ENCODE measurements around the gene ZNF816.
"Not testable (repeated sequence)": the region's sequence is repeated elsewhere in the genome, so short reads cannot be mapped to it uniquely, and the experiment has no call there.

Gene ZNF816

DNA sequence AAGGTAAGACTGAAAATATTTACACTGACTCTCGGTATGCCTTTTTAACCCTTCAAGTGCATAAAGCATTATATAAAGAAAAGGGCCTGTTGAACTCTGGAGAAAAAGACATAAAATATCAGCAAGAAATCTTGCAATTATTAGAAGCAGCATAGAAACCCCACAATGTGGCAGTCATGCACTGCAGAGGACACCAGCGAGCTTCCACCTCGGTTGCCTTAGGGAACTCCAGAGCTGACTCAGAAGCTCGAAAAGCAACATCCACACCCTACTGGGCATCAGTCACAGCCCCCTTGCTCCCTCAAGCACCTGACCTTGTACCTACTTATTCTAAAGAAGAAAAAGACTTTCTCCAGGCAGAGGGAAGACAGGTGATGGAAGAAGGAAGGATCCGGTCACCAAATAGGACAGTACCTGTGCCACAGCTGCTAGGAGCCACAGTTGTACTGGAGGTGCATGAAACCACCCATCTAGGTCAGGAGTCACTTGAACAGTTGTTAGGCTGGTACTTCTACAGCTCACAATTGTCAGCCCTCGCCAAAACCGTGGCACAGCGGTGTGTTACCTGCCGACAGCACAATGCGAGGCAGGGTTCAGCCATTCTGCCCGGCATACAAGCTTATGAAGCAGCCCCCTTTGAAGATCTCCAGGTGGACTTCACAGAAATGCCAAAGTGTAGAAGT is 2.9 kb downstream of the ZNF816 start:
- no peak for DNase-seq (ENCODE audit: low read depth)

DNA sequence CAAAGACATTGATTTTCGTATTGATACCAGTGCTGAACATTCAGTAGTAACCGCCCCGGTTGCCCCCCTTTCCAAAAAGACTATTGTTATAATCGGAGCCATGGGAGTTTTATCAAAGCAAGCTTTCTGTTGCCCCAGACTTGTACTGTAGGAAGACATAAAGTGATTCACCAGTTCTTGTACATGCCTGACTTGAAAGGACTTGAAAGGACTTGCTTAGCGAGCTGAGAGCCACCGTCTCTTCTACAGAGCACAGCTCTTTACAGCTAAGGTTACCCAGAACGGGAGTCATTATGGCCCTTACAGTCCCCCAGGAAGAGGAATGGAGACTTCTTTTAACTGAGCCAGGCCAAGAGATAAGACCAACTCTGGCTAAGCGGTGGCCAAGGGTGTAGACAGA is 5.1 kb downstream of the ZNF816 start:
- DNase-seq (ENCODE audit: low read depth), result no peak

- DNase-seq (ENCODE audit: low read depth), result no peak
These were observed 5.8 kb downstream of the ZNF816 start for GRCh38 chr19:52956917-52957316.

DNA sequence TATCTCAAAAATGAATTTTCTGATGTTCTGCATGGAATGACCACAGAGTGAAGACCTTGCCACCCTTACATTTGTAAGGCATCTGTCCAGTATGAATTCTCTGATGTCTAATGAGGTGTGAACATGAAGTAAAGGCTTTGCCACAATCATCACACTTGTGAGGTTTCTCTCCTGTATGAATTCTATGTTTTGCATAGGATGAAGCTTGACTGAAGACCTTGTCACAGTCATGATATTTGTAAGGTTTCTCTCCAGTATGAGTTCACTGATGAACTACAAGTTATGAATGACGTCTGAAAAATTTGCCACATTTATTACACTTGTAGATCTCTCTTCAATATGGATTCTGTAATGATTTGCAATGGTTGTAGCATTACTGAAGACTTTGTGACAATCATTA is 13.3 kb downstream of the ZNF816 start:
- DNase-seq (ENCODE audit: low read depth), result no peak

DNA sequence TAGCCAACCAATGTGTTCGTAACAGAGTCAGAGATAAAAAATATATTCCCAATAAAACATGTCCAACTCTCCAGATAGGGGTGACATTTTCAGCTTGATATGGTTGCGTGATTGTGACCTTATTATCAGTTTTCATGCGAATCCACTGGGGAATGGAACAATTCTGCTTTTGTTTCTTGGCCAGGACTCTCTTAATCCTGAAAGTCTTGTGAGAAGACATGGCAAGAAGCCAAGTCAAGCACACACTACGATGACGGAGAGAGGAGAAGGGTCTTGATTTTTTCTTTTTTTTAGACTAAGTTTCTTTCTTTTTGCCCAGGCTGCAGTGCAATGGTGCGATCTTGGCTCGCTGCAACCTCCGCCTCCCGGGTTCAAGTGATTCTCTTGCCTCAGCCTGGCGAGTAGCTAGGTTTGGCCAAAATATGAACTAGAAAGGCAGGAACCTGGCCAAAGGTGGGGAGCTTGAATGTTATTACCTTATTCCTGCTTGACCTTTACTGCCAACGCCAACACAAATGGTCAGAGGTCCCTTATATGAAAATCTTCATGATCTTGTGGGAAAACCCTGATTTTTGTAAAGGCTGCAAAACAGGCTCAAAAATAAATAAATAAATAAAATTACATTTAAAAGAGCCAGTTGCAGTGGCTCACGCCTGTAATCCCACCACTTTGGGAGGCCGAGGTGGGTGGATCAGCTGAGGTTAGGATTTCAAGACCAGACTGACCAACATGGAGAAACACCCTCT is 14.5 kb downstream of the ZNF816 start:
- DNase-seq (ENCODE audit: low read depth), result no peak

DNA sequence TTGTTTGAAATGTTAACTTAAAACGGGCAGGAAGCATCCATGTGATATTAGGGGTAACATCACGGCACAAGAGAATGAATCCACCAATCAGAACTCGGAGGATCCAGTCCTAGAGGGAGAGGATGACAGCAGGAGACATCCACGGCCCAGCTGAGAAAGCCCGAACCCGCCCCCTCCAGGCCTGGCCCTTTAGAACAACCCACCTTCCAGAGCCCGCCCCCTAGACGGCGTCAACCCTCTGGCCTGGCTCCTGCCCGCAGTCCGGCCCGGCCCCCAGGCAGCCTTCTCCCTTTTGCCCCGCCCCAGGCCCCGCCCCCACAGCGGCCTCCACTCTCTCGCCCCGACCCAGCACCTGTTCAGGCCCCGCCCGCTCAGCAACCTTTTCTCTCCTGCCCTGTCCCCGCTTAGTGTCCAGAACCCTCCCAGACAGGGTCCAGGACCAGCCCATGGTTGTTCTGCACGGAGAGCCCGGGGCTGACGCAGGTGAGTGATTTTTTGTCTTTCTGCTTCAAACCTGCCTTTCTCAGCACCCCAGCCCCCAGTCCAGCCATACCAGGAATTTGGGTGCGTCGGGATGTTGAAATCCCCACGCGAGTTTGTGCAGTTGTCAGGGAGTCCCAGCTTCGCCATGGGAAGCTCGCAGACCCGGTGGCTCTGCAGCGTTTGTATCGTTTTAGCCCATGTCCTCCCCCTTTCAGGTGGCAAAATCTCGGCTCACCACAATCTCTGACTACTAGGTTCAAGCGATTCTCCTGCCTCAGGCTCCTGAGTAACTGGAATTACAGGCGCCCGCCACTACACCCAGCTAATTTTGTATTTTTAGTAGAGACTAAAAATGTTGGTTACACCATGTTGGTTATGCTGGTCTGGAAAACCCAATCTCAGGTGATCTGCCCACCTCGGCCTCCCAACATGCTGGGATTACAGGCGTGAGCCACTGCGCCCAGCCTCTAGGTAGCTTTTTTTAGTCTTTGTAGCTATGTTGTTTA is 16.1 kb downstream of the ZNF816 start:
- DNase-seq (ENCODE audit: low read depth), result no peak

DNA sequence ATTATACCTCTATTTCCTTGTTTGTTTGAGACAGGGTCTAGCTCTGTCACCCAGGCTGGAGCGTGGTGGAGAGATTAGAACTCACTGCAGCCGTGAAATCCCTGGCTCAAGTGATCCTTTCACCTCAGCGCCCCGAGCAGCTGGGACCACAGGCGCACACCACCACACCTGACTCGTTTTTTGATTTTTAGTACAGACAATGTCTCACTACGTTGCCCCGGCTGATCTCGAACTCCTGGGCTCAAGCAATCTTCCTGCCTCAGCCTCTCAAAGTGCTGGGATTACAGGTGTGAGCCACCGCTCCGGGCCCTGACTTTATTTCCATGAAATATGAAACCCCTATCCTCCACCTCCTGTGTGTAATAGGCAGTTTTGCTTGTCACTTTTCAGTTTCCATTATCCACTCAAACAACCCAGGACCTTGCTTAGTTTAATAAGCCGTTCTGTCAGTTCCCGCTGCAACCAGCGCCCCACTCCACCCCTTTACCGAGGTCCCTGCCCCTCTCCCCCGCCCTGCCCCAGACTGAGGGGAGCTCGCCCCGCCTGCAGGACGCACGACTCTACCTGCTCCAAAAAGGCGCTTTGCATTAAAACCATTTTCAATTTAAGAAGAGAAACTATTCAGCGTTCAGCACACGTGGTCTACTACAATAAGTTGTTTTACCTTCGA is 16.9 kb downstream of the ZNF816 start:
- no peak for DNase-seq (ENCODE audit: low read depth)

- DNase-seq (ENCODE audit: low read depth), result not testable (repeated sequence)
These were observed 17.8 kb downstream of the ZNF816 start for GRCh38 chr19:52944703-52945493.

- no peak for DNase-seq (ENCODE audit: low read depth)
These were observed 18.6 kb downstream of the ZNF816 start for GRCh38 chr19:52943884-52944643.

GRCh38 chr19:52943134-52943883 is 19.4 kb downstream of the ZNF816 start:
- no peak for DNase-seq (ENCODE audit: low read depth)

DNA sequence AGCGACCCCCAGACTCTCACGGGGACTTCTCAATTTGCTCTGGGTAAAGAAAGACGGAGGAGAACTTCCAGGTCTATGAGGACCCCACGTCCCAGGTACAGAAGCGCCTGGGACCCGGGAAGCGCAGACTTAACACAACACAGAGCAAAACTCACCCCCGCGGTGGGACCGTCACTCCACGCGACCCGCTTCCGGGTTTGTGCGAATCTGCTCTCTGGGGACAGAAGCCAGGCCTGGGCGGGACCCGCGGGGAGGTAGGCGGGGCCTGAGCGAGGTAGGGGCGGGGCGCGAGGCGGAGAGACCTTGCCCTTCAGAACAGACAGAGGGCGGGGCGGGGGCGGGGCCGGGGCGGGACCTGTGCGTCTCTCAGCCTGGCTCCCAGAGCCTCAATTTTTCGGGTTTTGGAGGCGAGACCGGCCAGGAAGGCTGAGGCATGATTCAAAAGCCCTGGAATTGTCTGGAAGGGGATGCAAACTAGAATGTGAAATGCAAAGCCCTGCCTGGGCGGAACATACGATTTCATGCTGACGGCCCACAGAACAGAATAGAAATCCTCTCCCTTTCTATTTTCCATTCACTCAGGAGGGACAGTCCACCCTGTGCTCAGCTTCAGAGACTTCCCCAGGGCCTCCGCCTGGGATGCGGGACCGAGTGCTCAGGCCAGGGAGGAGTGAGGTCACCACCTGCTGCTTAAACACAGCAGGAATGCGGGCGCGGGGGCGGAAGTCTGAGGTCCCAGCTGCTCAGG is 20.1 kb downstream of the ZNF816 start:
- DNase-seq (ENCODE audit: low read depth), result peak; percentile 91

- no peak for DNase-seq (ENCODE audit: low read depth)
These were observed 20.7 kb downstream of the ZNF816 start for GRCh38 chr19:52941941-52942385.

DNA sequence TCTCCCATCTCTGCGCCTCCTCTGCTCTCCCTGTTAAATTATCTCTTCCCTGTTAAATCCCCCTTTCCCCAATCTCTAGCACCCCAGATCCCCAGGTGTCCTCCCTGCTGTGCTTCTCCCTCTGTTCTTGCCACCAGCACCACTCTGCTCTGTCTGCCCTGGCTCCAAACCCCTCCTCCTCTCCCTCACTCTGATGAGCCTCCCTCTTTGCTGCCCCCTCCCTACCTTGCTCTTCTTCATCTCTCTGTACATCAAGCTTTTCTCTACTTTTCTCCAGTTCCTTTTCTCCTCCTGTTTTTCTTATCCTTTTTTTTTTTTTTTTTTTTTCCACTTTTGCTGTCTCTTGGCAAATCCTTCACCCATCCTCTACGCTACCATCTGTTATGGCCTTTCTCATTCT is 21.2 kb downstream of the ZNF816 start:
- not testable (repeated sequence) for DNase-seq (ENCODE audit: low read depth)

DNA sequence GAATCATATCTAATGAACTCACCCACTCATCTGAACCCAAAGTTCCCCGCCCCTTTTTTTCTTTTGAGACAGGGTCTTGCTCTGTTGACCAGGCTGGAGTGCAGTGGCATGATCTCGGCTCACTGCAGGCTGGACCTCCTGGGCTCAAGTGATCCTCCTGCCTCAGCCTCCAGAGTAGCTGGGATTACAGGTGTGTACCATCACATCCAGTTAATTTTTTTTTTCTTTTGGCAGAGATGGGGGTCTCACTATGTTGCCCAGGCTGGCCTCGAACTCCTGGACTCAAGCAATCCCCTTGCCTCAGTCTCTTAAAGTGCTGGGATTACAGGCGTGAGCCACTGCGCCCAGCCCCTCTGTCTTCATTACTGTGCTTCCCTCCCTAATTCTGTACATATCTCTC is 21.8 kb downstream of the ZNF816 start:
- not testable (repeated sequence) for DNase-seq (ENCODE audit: low read depth)

DNA sequence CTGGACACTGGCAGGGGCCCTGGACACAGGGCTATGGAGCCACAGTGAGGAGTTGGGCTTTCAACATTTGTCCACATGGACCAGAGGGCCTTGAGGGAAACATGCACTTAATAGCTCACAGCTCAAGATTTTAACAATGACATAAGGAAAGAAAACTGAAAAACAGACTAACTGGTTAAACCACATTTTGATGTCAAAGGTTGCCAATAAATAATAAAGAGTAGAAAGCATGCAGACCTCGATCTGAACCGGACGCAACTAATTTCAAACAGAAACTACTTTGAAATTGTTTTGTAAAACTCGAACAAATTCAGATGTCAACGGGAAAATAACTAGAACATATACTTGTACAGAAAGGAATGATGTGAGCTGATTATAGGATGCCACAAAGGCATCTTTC is 23.9 kb downstream of the ZNF816 start:
- DNase-seq (ENCODE audit: low read depth), result no peak

DNA sequence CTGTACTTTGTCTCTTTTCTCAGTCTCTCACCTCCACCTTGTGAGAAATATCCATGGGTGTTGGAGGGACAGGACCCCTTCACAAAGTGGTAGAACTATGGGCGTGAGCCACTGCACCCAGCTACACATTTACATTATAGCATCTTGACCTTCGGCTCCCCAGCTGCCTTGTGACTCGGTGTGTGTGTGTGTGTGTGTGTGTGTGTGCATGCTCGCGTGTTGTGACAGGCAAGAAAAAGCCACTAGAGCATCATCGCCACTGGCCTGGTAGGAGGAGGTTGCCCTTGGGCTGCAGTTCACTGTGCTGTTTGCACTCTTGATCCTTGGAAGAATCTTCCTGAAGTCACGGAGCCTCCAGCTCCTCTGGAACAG is 25.7 kb downstream of the ZNF816 start:
- no peak for DNase-seq (ENCODE audit: low read depth)

- DNase-seq (ENCODE audit: low read depth), result no peak
These were observed 26.3 kb downstream of the ZNF816 start for GRCh38 chr19:52936151-52936953.

DNA sequence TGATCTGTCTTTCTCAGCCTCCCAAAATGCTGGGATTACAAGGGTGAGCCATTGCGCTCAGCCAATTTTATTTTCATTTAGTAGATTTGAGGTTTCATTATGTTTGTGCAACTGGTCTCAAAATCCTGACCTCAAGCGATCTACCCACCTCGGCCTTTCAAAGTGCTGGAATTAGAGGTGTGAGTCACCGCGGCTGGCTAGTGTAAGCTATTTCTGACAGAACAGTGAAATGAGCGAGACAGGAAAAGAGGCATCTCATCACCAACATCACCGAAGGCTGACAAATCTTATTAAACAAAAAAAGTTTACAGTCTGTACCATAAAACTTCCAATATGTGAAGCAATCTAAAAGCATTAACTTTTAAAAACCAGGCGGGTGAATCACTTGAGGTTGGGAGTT is 27.2 kb downstream of the ZNF816 start:
- DNase-seq (ENCODE audit: low read depth), result no peak
